HUDEP-2 (cell line): ENCODE results near the gene GNG12.

Source experiments
- DNase-seq, 76 experiments: peaks; one replicate each; lab custom pipeline; 2025; ENCODE audit not compliant: unreplicated experiment in 76 of 76; lab: John Stamatoyannopoulos, UW

GNG12 gene

GRCh38 chr1:67843746-67844145, 10.5 kb upstream of the GNG12 start:
- no peak for DNase-seq

DNA sequence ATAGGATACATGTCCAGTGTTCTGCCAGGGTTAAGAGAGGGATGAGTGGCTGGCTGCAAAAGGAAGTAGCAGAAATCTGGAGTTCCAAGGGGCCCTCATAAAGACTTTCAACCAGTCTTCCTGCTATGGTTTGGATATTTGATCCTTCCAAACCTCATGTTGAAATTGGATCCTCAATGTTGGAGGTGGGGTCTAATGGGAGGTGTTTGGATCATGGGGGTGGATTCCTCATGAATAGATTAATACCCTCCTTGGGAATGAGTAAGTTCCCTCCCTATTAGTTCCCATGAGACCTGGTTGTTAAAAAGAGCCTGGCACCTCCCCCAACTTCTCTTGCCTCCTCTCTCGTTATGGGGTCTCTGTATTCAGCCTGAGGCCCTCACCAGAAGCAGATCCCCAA, 10.1 kb upstream of the GNG12 start:
- DNase-seq: no peak

GRCh38 chr1:67840449-67840848, 7.2 kb upstream of the GNG12 start:
- no peak for DNase-seq

- DNase-seq: no peak
Measured at GRCh38 chr1:67839826-67840225, 6.6 kb upstream of the GNG12 start.

- no peak for DNase-seq
Measured at GRCh38 chr1:67838180-67838910, 5.1 kb upstream of the GNG12 start.

- DNase-seq: no peak
Measured at GRCh38 chr1:67836769-67837168, 3.5 kb upstream of the GNG12 start.

GRCh38 chr1:67835663-67836452, 2.6 kb upstream of the GNG12 start:
- DNase-seq: no peak

- DNase-seq: no peak
Measured at GRCh38 chr1:67834246-67834877, 1.1 kb upstream of the GNG12 start.

DNA sequence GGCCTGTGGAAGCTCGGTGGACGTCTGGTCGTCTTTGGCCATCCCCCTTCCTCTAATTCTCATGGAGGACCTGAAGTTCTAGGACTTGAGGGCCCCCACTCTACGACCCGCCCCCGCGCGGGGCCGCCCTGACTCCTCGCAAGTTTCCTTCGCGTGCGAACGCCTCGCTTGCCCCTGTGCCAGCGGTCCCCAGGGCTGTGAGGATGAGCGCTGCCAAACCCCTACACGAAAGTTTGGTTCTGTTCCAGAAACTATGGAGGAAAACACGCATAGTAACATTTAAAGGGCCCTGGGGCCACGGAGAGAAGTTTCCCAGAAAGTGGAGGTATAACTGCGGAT, 304 bp upstream of the GNG12 start:
- no peak for DNase-seq

DNA sequence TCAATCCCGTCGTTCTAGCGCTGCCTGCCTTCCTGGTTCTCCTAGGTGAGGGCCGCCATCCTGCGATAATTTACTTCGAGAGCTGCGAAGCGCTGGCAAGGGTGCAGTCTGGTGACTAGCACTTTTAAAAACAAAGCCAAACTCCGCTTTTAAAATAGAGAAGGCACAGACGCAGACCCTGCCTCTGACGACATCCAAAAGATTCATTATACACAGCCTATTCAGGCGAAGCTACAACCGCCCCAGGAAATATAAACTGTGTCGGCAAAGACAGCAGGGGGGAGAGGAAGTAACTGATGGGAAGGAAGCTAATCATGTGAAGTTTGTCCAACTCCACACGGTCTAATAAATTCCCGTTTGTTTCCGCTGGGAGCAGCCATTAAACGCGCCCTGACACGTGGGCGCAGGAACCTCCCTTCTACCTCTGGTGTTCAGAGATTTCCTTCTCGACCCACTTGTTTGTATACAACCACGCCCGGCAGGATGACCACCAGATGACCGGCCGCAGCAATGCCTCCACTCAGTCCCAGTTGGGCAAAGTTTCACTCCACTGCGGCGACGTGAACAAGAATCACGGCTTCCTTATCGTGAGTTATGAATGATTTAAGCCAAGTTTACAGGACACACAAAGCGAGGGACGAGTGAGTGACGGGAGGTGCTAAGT, 1.3 kb downstream of the GNG12 start:
- DNase-seq: no peak

GRCh38 chr1:67830928-67831830, 2.1 kb downstream of the GNG12 start:
- no peak for DNase-seq

DNA sequence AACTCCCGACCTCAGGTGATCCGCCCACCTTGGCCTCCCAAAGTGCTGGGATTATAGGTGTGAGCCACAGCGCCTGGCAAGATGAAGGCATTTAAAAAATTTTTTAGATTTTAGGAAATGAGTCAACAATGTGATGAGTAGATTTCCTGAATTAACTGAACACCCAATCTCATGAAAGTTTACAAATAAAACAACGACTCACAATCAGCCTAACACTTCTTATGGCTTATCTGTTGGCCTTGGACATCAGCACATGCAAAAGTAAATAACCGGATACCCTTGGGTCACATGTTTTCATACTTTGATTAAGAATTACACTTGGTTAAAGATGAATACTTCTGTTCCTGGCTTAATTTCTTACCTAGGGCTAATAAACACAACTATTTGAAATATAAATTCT, 3.0 kb downstream of the GNG12 start:
- no peak for DNase-seq

DNA sequence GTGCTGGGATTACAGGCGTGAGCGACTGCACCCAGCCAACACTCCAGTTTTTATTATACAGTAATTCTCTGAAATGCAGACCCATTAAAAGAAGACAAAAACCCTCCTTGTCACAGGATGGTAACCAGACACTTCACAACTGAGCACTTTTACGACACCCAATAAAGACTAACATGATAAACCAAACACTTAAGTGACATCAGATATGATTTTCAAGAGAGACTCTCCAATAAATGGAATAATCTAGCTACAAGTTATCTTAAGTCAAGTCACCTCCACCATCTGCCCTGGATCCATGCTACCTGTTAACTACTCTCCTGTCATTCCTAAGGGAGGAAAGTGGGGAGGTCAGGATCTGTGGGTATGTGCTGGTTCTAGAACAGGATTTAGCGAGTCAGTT, 5.6 kb downstream of the GNG12 start:
- DNase-seq: no peak

- DNase-seq: no peak
Measured at GRCh38 chr1:67825591-67825990, 7.7 kb downstream of the GNG12 start.

GRCh38 chr1:67824766-67825165, 8.5 kb downstream of the GNG12 start:
- DNase-seq: no peak

- DNase-seq: no peak
Measured at GRCh38 chr1:67823615-67824014, 9.7 kb downstream of the GNG12 start.

DNA sequence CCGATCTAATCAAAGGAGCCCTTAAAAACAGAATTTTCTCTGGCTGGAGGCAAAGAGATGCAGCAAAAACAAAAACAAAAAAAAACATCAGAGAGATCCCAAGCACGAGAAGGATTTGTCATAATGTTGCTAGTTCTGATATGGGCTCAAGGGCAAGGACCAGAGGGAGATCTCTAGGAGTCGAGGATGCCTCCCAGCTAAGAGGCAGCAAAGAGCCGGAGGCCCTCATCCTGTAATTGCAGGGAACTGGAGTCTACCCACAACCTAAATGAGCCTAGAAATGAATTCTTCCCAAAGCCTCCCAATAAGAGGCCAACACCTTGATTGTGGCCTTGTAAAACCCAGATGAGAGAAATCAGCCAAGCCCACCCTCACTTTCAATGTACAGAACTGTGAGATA, 12.0 kb downstream of the GNG12 start:
- no peak for DNase-seq

GRCh38 chr1:67818725-67819301, 14.5 kb downstream of the GNG12 start:
- DNase-seq: no peak

- DNase-seq: no peak
Measured at GRCh38 chr1:67818162-67818561, 15.1 kb downstream of the GNG12 start.

DNA sequence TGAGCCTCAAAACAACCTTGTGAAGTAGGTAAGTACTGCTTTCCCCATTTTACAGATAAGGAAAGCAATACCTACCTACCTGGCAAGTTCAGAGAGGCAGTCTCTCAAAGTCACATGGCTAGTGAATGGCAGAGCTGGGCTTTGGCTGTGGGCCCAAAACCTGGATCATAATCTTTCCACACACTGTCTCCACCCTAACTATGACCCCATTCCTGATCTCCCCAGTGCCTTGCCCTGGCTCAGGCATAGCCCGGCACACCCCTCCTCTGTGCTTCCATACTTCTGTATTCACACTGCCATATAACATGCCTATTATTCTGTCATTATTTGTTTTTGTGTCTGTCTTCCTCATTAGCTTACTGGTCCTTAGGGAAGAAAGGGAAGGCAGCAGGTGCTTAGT, 15.9 kb downstream of the GNG12 start:
- no peak for DNase-seq
